Esophagus muscularis mucosa (tissue), 4 donors: ENCODE data around the gene KDF1.

Experiments
- EP300 ChIP-seq: sonication (generic); formaldehyde crosslinking; IDR thresholded peaks from one replicate; pipeline ENCODE4 v1.6.1; 2017; ENCODE audit warnings: antibody characterized with exemption
- POLR2A ChIP-seq: fragments of 450-650 bp; IDR thresholded peaks from one replicate; pipeline ENCODE4 v1.6.1; 2017; ENCODE audit warnings: antibody characterized with exemption, moderate library complexity, mild to moderate bottlenecking, low read depth
- POLR2AphosphoS5 ChIP-seq, 2 donors: sonication (generic); formaldehyde crosslinking; IDR thresholded peaks; one replicate each; pipeline ENCODE4 v1.6.1; 2017; ENCODE audit warnings: antibody characterized with exemption in 2 of 2
- TF ChIP-seq, protein P1 (sequence below), 3 experiments: fragments of 200-600 bp in 2 of 3; fragments of 450-650 bp in 1 of 3; sonication (generic) in 2 of 3; IDR thresholded peaks; one replicate each; pipeline ENCODE4 v1.5.1; 2017 to 2019; ENCODE audit warnings: antibody characterized with exemption in 3 of 3, mild to moderate bottlenecking in 2 of 3, moderate library complexity in 1 of 3

DNA sequence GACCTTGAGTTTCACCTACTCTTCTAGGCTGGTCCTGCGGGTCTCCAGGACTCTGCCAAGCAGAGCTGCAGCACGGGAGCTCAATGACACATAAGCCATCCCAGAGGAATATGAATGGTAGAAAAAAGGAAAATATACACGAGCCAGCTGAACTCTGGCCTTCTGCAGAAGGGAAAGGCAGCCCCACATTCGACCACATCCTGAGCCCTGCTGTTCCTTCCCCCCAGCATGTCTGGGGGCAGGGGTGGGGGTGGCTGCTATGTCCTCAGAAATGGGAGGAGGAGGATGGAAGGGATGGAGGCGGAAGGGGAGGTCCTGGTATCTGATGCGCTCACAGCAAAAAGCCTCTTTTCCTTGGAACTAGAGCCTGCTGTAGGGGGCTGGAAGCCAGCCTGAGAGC lies 12.1 kb upstream of the KDF1 start:
- TF ChIP-seq POLR2AphosphoS5 (IDR thresholded peaks at IDR 0.05) (no peak), POLR2A (no peak), EP300 (no peak)
- TF ChIP-seq, protein P1, sequence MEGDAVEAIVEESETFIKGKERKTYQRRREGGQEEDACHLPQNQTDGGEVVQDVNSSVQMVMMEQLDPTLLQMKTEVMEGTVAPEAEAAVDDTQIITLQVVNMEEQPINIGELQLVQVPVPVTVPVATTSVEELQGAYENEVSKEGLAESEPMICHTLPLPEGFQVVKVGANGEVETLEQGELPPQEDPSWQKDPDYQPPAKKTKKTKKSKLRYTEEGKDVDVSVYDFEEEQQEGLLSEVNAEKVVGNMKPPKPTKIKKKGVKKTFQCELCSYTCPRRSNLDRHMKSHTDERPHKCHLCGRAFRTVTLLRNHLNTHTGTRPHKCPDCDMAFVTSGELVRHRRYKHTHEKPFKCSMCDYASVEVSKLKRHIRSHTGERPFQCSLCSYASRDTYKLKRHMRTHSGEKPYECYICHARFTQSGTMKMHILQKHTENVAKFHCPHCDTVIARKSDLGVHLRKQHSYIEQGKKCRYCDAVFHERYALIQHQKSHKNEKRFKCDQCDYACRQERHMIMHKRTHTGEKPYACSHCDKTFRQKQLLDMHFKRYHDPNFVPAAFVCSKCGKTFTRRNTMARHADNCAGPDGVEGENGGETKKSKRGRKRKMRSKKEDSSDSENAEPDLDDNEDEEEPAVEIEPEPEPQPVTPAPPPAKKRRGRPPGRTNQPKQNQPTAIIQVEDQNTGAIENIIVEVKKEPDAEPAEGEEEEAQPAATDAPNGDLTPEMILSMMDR (IDR thresholded peaks at IDR 0.05), result no peak
